Activated T-helper 1 cell treated with Interleukin-2 at 50 U/mL for 16 hours (primary cell): ENCODE results near the gene PRPS1.
"Not testable (repeated sequence)": the region's sequence is repeated elsewhere in the genome, so short reads cannot be mapped to it uniquely, and the experiment has no call there.

Source experiments
- DNase-seq: peaks from one replicate; pipeline ENCODE4 v3.0.0-alpha.2; 2020; ENCODE audit warnings: low read depth

Gene PRPS1

GRCh38 chrX:107630031-107630689 is 1.9 kb downstream of the PRPS1 start:
- no peak for DNase-seq

DNA sequence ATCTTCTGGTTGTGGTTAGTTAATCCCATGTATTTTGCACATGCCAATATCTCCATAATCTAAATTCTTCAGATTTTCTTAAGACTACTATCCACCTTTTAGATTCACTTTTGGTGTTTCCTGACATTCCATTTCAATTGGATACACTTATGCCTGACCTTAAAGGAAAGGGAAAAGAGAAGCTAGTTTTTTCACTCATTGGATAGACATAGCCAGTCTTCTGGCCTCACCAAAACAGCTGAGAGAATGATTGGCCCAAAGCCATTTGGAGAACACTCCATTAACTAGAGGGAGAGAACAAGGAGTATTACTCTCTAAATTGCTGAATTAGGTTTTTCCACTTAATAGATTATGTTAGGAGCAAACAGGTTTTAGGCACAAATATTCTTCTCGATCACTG is 4.0 kb downstream of the PRPS1 start:
- DNase-seq: no peak

DNA sequence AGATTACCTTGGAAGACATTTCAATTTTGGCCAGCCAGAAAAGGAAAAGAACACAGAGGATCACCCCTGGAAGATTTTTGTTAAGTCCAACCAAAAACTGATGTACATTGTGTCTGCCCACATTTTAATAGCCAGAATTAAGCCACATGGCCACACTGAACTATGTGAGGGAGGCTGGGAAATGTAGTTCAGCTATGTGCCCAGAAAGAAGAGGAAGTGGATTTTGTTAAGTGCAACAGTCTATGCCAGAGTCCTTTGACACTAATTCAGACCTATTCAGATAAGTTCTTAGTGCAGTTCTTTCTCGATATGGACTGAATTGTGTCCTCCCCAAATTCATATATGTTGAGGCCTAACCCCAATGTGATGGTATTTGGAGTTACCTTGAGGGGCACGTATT is 18.4 kb downstream of the PRPS1 start:
- no peak for DNase-seq

DNA sequence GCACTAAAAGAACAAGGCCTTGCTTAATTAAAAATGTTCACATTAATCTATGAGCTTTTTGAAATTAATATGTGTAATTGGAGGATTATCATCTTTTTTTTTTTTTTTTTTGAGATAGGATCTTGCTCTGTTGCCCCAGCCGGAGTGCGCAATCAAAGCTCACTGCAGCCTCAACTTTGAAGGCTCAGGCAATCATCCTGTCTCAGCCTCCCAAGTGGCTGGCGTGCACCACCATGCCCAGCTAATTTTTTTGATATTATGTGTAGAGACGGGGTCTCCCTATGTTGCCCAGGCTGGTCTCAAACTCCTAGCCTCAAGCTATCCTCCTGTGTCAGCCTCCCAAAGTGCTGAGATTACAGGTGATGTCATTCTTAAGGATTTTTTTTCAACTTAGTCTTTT is 20.0 kb downstream of the PRPS1 start:
- no peak for DNase-seq

DNA sequence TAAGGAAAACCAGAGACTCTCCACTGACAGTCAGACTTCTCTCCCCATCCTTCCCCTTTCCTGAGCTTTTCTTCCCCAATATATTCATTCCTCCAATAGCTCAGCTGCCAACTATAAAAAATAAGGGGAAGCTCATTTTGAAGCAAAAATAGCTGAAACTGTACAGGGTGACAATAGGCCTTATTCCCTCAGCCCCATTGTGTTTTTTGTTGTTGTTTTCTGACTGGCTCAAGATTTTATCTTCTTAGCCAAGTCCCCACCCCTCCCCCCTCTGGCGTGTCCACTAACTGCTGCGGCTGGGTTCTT is 26.2 kb downstream of the PRPS1 start:
- DNase-seq: no peak

DNA sequence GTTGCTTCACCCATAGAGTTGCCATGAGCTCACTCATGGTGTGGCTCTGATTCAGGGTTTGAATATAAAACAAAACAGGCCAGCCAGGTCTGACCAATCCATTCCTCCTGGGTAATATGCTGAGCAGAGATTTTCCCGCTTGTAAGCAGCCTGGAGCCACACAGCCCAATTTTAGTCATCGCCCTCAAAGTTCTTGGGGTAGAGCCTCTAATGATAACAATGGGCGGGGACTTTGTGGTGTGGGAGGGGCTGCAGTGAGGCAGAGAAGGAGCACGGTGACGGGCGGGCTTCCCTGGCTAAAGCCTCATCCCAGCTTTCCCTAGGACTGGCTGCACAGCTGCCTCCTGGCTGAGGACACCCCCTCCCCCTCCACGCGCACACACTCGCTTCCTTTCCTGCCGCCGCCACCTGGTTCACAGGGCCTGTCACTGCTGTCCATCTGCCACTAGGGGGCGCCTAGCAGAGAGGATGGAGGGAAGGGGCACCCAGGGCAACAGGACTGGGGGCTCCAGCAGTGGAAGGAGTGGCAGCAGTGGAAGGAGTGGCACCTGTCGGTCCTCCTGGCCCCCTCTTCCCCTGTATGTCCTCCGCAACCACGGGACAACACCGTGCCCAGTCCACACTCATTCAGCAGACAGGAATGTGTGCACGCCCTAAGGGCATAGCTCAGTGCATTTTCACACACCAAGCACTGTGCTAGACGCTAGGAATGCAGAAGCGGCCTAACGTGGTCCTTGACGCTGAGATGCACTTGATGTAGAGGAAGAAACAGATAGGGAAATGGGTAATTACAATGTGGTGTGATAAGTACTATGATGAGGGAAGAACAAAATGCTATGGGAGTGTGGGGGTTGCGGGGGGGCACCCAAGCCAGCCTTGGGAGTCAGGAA is 26.8 kb downstream of the PRPS1 start:
- DNase-seq: peak; percentile 56

DNA sequence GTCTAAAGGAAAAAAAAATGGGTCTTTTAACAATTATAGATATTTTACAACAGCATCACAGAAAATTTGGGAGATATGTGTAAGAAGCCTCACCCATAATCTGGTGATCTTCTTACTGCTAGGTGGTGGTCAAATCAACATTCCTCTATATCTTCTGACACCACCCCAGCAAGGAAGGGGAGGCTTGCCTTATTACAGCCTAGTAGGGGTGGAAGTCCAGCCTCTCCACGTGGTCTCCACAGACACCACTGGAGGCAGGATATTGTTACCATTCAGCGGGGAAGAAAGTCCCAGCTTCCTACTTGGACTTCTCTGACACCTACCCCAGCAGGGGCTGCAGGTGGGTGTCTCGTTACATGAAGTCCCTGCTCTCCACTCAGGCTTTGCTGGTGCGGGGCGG is 28.7 kb downstream of the PRPS1 start:
- DNase-seq: no peak

GRCh38 chrX:107658660-107659059 is 30.4 kb downstream of the PRPS1 start:
- no peak for DNase-seq

DNA sequence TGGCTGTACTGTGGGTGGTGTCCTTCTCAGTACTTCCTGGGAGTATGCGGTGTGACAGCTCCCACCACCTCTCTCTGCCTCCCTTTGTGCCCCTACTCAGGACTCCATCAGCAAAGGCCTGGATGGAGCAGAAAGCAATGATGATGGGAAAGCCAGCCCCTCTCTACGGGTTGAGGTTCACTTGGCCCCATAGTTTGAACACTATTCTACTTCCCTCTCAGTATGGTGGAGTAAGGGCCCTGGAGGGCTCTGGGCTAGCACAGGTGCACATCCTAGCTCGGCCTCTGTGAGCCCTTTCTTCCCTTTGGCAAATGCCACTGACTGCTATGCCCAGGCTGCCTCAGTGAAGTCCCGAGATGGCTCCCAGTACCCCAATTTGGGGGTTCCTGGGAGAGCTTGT is 31.0 kb downstream of the PRPS1 start:
- DNase-seq: no peak

GRCh38 chrX:107659768-107660167 is 31.5 kb downstream of the PRPS1 start:
- DNase-seq: no peak

DNA sequence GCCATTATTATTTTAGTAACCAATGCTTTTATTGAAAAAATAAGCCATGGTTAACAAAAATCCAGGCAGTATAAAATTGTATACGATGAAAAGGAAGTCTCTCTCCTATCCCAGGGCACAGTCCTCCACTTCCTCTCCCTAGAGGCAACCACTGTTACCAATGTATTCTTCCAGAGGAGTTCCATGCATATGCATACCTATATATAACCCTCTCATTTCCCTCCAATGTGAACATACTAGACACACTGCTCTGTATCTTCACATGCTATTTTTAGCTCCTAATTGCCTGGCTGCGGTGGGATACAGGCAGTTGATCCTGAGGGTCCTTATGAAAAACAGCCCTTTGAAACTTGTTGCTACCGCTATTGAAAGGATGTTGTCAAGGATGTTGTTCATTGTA is 33.8 kb downstream of the PRPS1 start:
- no peak for DNase-seq

GRCh38 chrX:107662824-107663223 is 34.5 kb downstream of the PRPS1 start:
- no peak for DNase-seq

DNA sequence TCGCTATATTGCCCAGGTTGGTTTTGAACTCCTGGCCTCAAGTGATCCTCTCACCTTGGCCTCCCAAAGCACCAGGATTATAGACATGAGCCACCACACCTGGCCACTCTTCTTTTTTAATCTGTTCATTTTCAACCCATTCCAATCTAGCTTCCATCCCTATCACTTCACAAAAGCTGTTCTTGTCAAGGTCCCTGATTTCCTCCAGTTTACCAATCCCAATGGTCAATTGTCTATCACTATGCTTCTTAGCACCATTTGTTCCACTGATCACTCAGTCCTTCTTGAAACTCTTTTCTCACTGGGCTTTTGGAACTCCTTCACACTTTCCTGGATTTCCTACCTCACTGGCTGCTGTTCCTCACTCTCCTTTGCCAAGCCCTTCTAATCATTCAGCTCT is 38.6 kb downstream of the PRPS1 start:
- no peak for DNase-seq

DNA sequence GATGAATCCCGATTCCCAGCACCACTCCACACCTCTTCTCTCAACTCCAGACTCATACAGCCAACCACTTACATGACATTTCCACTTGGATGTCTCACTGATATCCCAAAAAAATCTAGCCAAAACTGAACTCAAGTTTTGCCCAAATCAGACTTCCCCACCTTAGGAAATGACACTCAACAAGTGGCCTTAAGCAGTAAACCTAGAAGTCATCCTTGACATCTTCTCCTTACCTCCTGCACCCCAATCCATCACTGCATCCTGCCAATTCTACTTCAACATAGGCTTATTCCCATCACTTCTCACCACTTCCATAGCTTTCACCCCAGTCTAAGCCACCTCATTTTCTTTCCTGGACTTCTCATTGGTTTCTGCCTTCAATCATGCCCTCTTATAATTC is 39.1 kb downstream of the PRPS1 start:
- DNase-seq: no peak

GRCh38 chrX:107668710-107669109 is 40.4 kb downstream of the PRPS1 start:
- not testable (repeated sequence) for DNase-seq

DNA sequence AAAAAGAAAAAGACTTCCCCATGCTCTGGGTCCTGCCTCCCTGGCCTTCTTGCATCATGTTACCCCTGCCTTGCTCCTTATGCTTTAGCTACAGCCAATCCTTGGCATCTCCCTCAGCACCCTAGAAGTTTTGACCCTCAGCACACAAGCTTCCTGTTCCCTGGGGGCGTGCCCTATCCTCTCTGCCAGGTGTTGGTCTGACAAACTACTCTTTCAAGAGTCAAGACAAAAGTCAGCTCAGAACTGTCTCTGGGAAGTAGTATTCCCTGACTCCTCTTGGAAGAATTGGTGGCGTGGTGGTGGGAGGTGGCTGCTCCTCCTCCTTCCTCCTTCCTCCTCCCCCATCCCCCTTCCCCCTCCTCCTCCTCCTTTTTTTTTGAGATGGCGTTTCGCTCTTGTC is 41.0 kb downstream of the PRPS1 start:
- DNase-seq: no peak

DNA sequence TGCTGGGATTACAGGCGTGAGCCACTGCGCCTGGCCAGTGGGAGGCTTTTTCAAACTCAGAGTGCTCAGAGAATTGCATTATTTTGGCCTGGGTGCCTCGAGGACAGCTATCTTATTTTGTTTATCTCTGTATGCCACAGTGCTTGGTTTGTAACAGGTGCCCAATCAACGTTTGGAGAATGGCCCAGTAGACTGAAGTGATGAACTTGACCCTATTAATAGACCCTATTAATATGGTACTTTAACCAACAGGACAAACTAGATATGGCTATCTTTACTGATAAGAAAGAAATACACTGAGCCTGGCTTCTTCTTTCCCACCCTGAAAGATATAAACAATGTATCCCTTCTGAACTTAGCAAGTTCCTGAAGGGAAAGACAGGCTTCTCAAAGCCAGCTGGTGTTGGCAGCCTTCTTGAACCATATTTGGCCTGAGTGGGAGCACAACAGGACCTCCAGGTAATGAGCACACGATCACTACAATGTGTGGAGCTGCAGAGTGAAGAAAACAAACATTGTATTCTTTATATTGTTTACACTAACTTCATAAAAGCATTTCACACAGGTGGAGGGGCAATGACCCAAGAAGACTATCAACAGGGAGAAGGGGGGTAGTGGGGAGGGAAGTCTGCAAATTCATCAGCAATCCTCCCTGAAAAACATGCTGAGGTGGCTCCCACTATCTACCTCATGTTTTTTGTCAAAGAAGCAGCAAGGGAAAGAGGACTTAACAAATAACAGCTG is 41.7 kb downstream of the PRPS1 start:
- no peak for DNase-seq

DNA sequence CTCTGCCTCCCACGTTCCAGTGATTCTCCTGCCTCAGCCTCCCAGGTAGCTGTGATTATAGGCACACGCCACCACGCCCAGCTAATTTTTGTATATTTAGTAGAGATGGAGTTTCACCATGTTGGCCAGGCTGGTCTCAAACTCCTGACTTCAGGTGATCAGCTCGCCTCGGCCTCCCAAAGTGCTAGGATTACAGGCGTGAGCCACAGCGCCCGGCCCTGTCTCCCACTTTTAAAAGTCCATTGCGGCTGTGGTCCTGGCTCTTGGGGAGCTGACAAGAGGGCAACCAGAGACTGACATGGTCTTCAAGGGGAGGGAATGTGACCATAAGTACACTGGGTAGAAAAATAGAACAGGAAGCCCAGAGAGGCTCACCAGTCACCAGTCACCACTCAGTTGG is 42.9 kb downstream of the PRPS1 start:
- DNase-seq: not testable (repeated sequence)

DNA sequence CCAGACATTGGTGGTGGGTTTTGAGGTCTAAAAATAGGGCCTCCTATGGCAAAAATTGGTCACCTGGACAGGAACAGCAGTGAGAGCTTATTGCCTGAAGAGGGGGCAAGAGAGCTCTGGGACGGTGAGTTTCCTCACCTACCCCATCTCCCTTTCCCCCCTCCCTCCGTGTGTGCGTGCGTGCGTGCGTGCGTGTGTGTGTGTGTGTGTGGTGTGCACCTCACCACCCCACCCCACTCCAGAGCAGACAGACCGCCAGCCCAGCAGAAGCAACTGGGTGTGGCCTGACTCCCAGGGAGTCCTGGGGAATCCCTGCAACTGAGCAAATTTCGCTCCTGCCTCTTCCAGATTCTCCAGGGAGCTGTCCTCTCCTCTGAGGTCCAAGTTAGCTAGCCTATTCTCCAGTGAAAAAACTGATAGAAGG is 44.7 kb downstream of the PRPS1 start:
- DNase-seq: peak; percentile 77

GRCh38 chrX:107673431-107673830 is 45.1 kb downstream of the PRPS1 start:
- DNase-seq: no peak

DNA sequence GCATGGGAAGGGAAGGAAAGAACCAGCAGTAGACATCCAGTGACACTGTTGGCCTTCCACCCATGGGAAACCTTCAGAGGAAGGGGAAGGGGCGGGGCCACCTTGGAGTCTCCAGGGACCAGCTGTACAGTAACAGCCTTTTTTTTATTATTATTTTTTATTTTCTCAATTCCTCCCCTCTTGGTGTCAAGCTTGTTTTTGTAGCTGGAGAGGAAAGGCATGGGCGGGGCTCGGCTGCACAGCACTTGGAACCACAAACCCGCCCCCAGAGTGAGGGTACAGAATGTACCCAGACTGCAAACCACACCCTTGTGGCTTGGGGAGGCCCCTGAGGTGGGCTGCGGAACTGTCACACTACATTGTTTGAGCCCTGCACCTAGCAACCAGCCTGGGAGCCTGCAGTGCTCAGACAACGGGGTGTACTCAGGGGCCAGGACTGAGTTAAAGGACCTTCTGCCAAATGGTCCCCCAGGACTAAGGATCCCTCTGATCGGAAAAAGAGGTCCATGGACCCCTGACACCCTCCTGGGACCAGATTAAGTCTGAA is 45.7 kb downstream of the PRPS1 start:
- DNase-seq: peak; percentile 87

DNA sequence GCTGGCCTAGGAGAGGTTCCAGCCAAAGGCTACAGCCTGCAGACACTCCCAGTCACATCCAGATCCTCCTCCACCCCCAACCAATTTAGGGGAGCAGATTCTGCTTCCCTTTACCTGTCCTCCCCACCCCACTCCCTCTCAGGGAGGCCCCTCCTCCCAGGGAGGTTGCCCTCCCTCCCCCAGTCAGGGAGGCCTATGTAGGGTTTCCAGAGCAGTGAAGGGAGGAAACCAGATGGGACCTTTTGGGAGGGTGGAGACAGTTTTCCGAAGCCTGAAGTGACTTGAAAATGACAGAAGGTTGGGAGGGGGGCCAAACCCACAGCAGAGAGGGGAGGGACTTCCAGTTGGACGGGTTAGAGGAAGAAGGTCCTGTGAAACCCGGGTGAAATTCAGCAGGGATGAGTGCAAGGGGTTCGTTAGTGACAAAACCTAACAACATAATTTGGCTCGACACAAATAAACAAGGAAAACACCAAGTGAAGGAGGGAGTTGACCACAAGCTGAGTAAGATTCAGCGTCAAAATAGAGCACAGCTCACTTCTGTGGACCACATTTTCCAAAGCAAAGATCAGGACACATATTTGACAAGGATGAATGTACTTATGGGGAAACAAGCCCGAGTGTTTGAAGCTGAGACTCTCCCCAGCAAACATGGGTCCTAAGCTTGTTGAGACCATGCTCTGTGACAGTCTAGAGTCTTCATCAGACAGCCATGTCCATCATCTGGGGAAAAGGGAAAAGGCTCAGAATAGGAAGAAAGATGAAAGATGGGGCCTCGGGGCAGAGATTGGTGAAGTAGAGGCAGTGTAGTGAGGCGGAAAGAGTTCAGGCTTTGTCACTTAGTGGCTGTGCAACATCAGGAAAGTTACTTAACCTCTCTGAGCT is 46.4 kb downstream of the PRPS1 start:
- DNase-seq: peak; percentile 10
